Stimulated activated CD8-positive, alpha-beta memory T cell treated with anti-CD3 and anti-CD28 coated beads, Interleukin-12 subunit alpha, Interleukin-12 subunit beta, amount 100 ng/mL, for 1 hour (primary cell): ENCODE data around the gene SCAMP5.
A peak's percentile ranks its signal among the peaks of the same experiment; 100 is the strongest.

Experiments
- DNase-seq: peaks from one replicate; pipeline ENCODE4 v3.0.0-alpha.2; 2020; ENCODE audit warnings: low read depth

The SCAMP5 gene

DNA sequence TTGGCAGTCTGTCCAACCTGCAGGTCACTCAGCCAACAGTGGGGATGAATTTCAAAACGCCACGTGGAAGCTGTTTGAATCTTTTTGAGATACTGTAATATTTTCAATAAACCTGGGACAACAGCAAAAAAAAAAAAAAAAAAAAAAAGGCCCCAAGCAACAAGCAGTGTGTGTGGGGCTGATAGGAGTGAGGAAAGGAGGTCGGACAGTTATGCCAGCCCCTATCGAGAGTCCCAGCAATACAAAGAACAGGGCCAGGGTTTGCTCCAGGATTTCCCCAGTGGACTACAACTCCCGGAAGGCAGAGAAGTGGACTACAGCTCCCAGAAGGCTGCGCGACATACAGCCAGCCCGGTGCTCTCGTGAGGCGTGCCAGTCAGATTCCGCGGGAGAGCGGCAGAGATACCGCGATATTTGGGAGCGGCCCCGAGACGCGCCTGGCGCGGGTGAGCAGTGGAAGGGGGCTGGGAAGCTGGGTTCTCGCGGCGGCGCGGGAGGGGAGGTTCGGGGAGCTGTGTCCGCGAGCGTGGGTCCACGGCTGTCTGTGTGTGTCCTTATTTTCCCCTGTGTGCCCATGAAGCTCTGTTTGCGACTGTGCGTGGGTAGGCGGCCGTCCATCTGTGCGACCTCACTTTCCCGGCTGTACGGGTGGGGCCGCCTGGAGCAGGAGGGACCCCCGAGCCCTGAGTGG lies 28.0 kb downstream of the SCAMP5 start, which contains the start of gene PPCDC:
Gene PPCDC, plus strand, starts transcription at position 410 of the 691 bp plus-strand sequence. CDS start 4,729 bp downstream, outside the sequence.
- DNase-seq = peak; percentile 86

GRCh38 chr15:75023872-75024636 lies 28.7 kb downstream of the SCAMP5 start:
- DNase-seq = no peak

GRCh38 chr15:75025107-75025506 lies 29.7 kb downstream of the SCAMP5 start:
- no peak for DNase-seq

GRCh38 chr15:75025548-75026260 lies 30.3 kb downstream of the SCAMP5 start:
- no peak for DNase-seq

DNA sequence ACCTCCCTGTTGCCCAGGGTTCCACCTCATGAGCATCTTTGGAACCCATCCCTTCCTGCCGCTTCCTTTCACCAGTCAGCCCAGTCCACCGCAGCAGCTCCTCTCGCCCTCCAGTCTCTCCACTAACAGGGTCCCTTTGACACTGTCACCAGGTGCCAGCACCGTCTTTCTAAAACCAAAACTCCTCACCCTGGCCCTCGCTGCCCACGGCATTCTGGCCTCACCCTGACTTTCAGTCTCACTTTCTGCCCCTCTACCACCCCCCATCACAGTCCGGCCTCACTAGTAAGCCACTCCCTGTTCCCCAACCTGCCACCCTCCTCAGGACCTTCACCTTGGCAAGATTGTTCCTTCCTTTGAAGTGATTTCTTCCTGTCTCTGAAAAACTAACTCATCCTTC lies 32.2 kb downstream of the SCAMP5 start:
- DNase-seq = no peak

- DNase-seq = no peak
Measured at GRCh38 chr15:75028991-75029377, 33.6 kb downstream of the SCAMP5 start.

DNA sequence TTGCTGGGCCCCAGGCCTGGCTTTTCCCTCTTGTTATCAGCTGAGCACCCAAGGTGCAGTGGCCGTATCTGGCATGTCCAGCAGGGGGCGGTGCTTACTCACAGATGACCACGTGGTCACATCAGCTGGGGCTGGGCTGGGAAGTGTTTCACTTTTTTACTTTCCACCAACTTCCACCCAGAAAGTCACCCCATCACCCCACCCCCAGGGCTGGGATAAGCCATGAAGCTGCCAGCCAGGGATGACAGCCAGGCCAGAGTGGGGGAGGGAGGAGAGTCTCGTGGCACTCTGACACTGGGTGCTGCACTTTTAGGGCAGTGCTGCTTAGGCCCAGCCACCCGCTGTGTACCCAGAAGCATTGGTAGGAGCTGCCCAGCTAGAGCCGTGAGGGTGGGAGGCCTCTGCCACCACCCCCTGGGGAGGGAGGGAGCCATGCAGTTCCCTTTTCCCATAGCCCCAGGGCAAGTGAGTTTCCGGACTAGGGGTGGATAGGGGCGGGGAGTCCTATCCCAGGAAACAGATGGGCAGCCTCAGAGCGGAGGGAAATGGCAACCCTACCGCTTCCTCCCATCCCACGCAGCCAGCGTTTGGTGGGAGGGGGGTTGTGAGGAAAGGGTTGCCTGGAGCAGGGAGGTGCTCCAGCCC lies 34.1 kb downstream of the SCAMP5 start:
- DNase-seq = peak; percentile 88

GRCh38 chr15:75030023-75030413 lies 34.7 kb downstream of the SCAMP5 start:
- no peak for DNase-seq

DNA sequence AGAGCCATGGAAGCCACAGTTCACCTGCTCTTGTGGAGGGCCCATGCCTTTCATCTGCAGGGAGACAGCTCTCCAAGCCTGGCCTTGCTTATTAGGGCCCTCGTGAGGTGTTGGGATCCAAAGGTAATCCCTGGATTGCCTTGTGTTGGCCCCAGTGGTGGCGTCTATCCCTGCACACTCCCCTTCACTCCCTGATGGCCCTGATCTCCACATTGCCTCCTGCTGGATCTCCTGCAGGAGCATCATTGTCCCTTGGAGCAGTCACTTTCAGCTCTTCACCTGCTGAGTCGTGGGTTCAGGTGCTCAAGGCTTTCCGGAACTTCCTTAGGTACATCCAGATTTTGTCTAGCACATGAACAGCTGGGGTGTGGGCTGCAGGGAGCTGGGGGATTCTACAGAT lies 35.1 kb downstream of the SCAMP5 start:
- DNase-seq = no peak

DNA sequence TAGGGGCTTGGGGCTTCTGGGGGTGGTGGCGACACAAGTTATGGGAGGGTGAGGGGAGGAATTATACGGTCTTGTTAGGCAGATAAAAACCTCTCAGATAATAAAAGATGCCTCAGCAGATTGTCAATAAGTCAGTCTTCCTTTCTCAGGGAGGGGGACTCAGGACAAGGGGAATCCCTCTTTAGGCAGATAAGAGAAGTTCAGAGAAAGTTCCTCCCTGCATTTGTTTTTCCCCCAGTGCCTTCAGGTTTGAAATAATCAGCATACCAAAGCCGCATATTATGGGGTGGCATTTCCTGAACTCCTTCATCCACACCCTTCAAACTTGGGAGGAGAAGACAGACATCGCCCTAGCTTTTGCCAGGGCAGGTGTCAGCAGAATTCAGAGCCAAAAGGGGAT lies 36.5 kb downstream of the SCAMP5 start:
- DNase-seq = no peak

- no peak for DNase-seq
Measured at GRCh38 chr15:75032395-75032794, 37.0 kb downstream of the SCAMP5 start.

DNA sequence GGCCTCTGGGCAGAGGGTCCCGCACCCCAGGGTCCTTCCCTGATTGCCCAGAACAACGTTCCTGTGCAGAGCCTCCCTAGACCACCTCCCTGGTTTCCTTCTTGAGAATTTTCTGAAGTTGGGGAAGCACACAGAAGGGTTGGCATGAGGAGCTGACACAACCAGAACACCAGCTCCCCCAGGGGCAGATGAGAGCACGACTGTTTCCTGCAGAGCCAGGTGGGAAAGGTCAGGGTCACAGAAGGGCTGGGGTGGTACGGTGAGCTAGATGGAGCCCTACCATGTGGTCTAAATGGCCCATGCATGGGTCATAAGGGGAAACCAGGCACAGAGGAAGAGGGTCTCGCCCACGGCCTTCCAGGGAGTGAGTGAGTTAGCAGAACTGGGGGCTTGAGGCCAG lies 38.4 kb downstream of the SCAMP5 start:
- no peak for DNase-seq

DNA sequence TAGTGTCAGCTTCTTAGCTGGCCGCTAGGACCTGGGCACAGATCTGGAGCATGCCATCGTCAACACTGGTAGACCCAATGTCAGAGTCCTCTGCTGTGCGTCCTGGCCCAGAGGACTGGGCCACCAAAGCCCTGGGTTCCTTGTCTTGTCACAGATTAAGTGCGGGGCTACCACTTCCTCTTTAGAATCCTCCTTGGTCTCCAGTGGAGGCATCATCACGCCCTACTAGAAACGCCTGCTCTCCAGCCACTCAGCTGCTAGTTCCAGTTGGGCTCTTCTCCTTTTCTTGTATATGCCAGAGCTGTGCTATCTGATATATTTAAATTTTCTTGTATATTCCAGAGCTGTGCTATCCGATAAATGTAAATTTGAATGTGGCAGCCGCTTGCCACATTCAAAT lies 39.3 kb downstream of the SCAMP5 start:
- DNase-seq = no peak

- DNase-seq = no peak
Measured at GRCh38 chr15:75036212-75036616, 40.9 kb downstream of the SCAMP5 start.

DNA sequence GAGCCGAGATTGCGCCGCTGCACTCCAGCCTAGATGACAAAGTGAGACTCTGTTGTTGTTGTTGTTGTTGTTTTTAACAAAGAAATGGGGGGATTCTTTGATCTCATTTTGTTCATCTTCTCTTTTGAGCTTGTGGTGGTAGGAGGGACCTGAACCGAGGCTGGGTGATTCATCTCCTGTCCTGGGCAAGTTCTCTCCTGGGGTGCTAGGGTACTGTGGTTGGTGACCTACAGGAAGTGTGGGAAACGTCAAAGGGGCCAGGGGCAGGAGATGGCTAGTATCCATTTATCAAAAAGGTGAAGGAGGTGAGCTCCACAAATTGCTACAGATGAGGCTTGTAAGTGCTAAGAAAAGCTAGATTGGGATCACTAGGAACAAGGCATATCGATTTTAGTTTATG lies 42.3 kb downstream of the SCAMP5 start:
- no peak for DNase-seq

- no peak for DNase-seq
Measured at GRCh38 chr15:75038231-75038630, 42.9 kb downstream of the SCAMP5 start.

DNA sequence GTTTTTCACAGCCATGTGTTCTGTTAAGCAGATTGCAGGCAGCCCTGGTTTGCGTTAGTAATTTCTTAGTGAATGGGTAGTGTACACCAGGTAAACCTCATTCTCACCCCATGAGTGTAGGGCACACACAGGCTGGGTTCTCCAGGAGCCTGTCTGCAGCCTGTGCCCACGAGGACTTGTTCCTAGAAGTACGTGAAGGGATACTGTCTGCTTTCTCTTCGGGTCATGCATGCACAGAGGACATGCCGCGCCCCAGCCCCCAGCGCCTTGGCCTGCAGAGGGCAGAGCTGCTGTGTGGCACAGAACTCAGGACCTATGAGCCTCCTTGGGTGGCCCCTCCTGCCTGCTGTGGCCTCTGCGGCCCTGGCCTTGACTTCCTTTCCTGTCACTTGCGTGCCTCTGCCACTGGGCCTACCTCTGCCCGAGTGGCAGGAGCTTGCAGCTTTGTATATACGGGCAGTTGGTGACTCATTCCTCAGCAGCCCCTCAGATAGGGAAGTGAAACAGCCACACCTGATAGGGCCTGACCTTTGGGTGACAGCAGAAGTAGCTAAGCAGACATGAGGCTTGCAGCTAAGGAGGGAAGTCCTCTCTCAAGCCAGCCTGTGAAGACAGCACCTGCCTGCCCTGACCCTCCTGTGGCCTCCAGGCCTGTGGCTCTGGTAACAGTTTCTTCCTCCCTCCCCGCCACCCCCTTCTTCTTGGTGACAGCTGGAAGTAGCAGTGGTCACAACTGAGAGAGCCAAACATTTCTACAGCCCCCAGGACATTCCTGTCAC lies 47.6 kb downstream of the SCAMP5 start:
- peak; percentile 30 for DNase-seq

GRCh38 chr15:75043509-75044257 lies 48.3 kb downstream of the SCAMP5 start:
- DNase-seq = no peak

DNA sequence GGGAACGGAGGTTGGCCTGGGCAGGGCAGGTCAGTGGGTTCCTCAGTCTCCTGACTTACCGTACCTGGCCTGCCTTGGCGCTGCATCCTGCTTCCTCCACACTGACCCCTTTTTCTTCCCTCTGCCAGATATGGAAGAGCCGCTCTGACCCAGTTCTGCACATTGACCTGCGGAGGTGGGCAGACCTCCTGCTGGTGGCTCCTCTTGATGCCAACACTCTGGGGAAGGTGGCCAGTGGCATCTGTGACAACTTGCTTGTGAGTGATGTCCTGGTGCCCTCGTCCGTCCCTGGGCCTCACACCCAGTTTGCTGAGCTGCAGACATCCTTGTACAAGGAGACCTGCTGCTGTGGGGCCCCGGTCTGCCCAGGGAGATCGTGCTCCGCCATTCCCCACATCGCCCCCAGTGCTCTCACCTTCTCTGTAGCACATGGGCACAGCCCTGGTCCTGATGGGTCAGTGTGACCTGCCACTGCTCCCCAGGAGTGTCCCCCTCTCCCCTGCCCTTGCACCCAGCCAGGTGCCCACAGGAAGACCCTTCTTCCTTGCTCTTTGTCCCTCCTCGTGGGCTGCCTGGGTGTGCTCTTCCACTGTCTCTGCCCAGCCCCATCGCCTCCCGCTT lies 49.0 kb downstream of the SCAMP5 start:
- no peak for DNase-seq

DNA sequence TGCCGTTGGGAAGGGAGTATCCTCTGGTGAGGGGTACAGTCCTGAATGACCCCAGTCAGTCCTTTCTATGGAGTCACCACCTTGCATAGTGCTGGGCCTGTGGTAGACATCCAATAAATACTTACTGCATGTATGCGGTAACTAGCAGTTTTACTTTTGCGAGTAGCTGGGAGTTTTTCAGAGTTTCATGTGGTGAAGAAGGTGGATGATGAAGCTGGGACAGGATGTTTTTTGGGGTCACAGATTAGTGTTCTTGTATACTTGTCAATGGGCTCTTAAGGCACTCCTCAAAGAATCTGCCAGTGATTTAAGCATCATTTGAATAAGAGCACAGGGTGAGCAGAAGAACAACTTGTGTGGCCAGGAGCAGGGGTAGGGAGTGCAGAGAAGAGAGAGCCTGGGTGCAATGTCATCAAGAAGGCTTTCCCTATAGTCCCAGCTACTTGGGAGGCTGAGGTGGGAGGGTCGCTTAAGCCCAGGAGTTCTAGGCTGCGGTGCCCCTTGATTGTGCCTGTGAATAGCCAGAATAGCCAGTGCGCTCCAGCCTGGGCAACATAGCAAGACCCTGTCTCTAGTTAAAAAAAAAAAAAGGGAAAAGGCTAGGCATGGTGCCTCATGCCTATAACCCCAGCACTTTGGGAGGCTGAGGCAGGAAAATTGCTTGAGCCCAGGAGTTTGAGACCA lies 50.1 kb downstream of the SCAMP5 start:
- no peak for DNase-seq
